ENCODE measurements around the gene TPSAB1. TPM values are rescaled to one million over a fixed set of nuclear protein-coding genes. Genes with fewer than 3 reads are reported as not detected.
"Not testable (repeated sequence)": the region's sequence is repeated elsewhere in the genome, so short reads cannot be mapped to it uniquely, and the experiment has no call there.

TPSAB1 gene
- total and polyA plus RNA-seq, 2 donors (not counting 3 experiments of a cell fraction or from before 2014, with no cell fraction given), result not detected

- H3K27me3 ChIP-seq (ENCODE audit: control insufficient read depth in 2 of 2, insufficient read depth in 2 of 2, low read length in 2 of 2); H3K9me3 ChIP-seq (replicated peaks; ENCODE audit: control insufficient read depth, insufficient read depth, low read length); DNase-seq (ENCODE audit: low read depth, low spot score); H3K27ac ChIP-seq (ENCODE audit: insufficient read depth, low read depth, low read length); H3K4me3 ChIP-seq (replicated peaks in 1 of 3; ENCODE audit: insufficient read depth in 1 of 3, low read depth in 1 of 3, low read length in 3 of 3); dilution Hi-C loops (cut with MboI; ENCODE audit: extremely low pct_ligation_motif_present, low sequenced_read_pairs); H4K20me1 ChIP-seq (replicated peaks; ENCODE audit: control insufficient read depth, extremely low read depth, insufficient read depth, low read length); H3K36me3 ChIP-seq (ENCODE audit: control insufficient read depth in 2 of 2, extremely low read depth in 1 of 2, insufficient read depth in 2 of 2, low read length in 2 of 2); intact Hi-C loops (cut with micrococcal nuclease); H3K9ac ChIP-seq (replicated peaks; ENCODE audit: extremely low read depth, insufficient read depth, low read length); CTCF ChIA-PET; H3K4me2 ChIP-seq (ENCODE audit: insufficient read depth, low read length); FAIRE-seq; H3K9me1 ChIP-seq (replicated peaks; ENCODE audit: control insufficient read depth, extremely low read depth, insufficient read depth, low read length); POLR2A ChIA-PET; H3K4me1 ChIP-seq (ENCODE audit: control insufficient read depth, extremely low read depth, insufficient read depth, low read length); BruUV-seq (replicated peaks); H3K79me2 ChIP-seq (ENCODE audit: control insufficient read depth, insufficient read depth, low read length); H2AFZ ChIP-seq (ENCODE audit: low read depth, low read length): not testable (repeated sequence)
Observed at GRCh38 chr16:1229476-1229875, 11.0 kb upstream of the TPSAB1 start.

DNA sequence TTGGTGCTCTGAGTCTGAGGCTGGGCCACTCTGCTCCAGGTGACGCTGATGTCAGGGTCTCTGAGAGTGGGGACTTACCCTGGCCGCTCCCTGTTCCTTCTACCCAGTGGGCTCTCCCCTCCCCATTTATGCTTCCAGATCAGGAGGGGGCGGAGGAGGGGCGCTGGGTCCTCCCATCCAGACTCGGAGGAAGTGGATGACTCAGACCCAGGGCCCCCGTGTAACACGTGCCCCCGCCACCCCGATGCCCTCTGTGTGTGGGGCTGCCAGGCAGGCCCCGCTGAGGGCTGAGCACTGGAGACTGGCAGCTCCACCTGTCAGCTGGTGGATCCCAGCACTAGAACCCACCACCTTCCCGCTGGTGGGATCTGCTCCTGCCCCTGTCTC is 10.4 kb upstream of the TPSAB1 start, which contains the start of gene TPSB2:
TPSB2 (minus strand) TSS at position 101 of the 387 bp plus-strand sequence. CDS start 233 bp downstream, outside the sequence.
- H3K4me2 ChIP-seq (ENCODE audit: insufficient read depth, low read length); DNase-seq (ENCODE audit: low read depth, low spot score); dilution Hi-C loops (cut with MboI; ENCODE audit: extremely low pct_ligation_motif_present, low sequenced_read_pairs); POLR2A ChIA-PET; H3K4me1 ChIP-seq (ENCODE audit: control insufficient read depth, extremely low read depth, insufficient read depth, low read length); H3K9me1 ChIP-seq (replicated peaks; ENCODE audit: control insufficient read depth, extremely low read depth, insufficient read depth, low read length); H4K20me1 ChIP-seq (replicated peaks; ENCODE audit: control insufficient read depth, extremely low read depth, insufficient read depth, low read length); H3K27me3 ChIP-seq (ENCODE audit: control insufficient read depth in 2 of 2, insufficient read depth in 2 of 2, low read length in 2 of 2); BruUV-seq (replicated peaks); H3K9me3 ChIP-seq (replicated peaks; ENCODE audit: control insufficient read depth, insufficient read depth, low read length); H3K9ac ChIP-seq (replicated peaks; ENCODE audit: extremely low read depth, insufficient read depth, low read length); H3K27ac ChIP-seq (ENCODE audit: insufficient read depth, low read depth, low read length); H3K36me3 ChIP-seq (ENCODE audit: control insufficient read depth in 2 of 2, extremely low read depth in 1 of 2, insufficient read depth in 2 of 2, low read length in 2 of 2); intact Hi-C loops (cut with micrococcal nuclease); H3K79me2 ChIP-seq (ENCODE audit: control insufficient read depth, insufficient read depth, low read length); FAIRE-seq; H3K4me3 ChIP-seq (replicated peaks in 1 of 3; ENCODE audit: insufficient read depth in 1 of 3, low read depth in 1 of 3, low read length in 3 of 3); CTCF ChIA-PET; H2AFZ ChIP-seq (ENCODE audit: low read depth, low read length): not testable (repeated sequence)

- H3K4me2 ChIP-seq (ENCODE audit: insufficient read depth, low read length); H3K9ac ChIP-seq (replicated peaks; ENCODE audit: extremely low read depth, insufficient read depth, low read length); H3K79me2 ChIP-seq (ENCODE audit: control insufficient read depth, insufficient read depth, low read length); H3K4me3 ChIP-seq (replicated peaks in 1 of 3; ENCODE audit: insufficient read depth in 1 of 3, low read depth in 1 of 3, low read length in 3 of 3); intact Hi-C loops (cut with micrococcal nuclease); H3K4me1 ChIP-seq (ENCODE audit: control insufficient read depth, extremely low read depth, insufficient read depth, low read length); H2AFZ ChIP-seq (ENCODE audit: low read depth, low read length); H4K20me1 ChIP-seq (replicated peaks; ENCODE audit: control insufficient read depth, extremely low read depth, insufficient read depth, low read length); POLR2A ChIA-PET; H3K9me1 ChIP-seq (replicated peaks; ENCODE audit: control insufficient read depth, extremely low read depth, insufficient read depth, low read length); CTCF ChIA-PET; H3K9me3 ChIP-seq (replicated peaks; ENCODE audit: control insufficient read depth, insufficient read depth, low read length); H3K27me3 ChIP-seq (ENCODE audit: control insufficient read depth in 2 of 2, insufficient read depth in 2 of 2, low read length in 2 of 2); H3K36me3 ChIP-seq (ENCODE audit: control insufficient read depth in 2 of 2, extremely low read depth in 1 of 2, insufficient read depth in 2 of 2, low read length in 2 of 2); DNase-seq (ENCODE audit: low read depth, low spot score); dilution Hi-C loops (cut with MboI; ENCODE audit: extremely low pct_ligation_motif_present, low sequenced_read_pairs); FAIRE-seq; H3K27ac ChIP-seq (ENCODE audit: insufficient read depth, low read depth, low read length); BruUV-seq (replicated peaks): not testable (repeated sequence)
Observed at GRCh38 chr16:1230471-1231212, 9.9 kb upstream of the TPSAB1 start.

GRCh38 chr16:1231301-1231700 is 9.2 kb upstream of the TPSAB1 start:
- POLR2A ChIA-PET; BruUV-seq (replicated peaks); CTCF ChIA-PET: not testable (repeated sequence)

More at GRCh38 chr16:1231301-1231700, 9.2 kb upstream of the TPSAB1 start:
- FAIRE-seq; H3K9ac ChIP-seq (replicated peaks; ENCODE audit: extremely low read depth, insufficient read depth, low read length); intact Hi-C loops (cut with micrococcal nuclease); H3K79me2 ChIP-seq (ENCODE audit: control insufficient read depth, insufficient read depth, low read length); H3K9me3 ChIP-seq (replicated peaks; ENCODE audit: control insufficient read depth, insufficient read depth, low read length); H3K27me3 ChIP-seq (ENCODE audit: control insufficient read depth in 2 of 2, insufficient read depth in 2 of 2, low read length in 2 of 2); DNase-seq (ENCODE audit: low read depth, low spot score); H3K9me1 ChIP-seq (replicated peaks; ENCODE audit: control insufficient read depth, extremely low read depth, insufficient read depth, low read length); H3K4me1 ChIP-seq (ENCODE audit: control insufficient read depth, extremely low read depth, insufficient read depth, low read length); H2AFZ ChIP-seq (ENCODE audit: low read depth, low read length); H3K36me3 ChIP-seq (ENCODE audit: control insufficient read depth in 2 of 2, extremely low read depth in 1 of 2, insufficient read depth in 2 of 2, low read length in 2 of 2); H4K20me1 ChIP-seq (replicated peaks; ENCODE audit: control insufficient read depth, extremely low read depth, insufficient read depth, low read length); dilution Hi-C loops (cut with MboI; ENCODE audit: extremely low pct_ligation_motif_present, low sequenced_read_pairs); H3K4me3 ChIP-seq (replicated peaks in 1 of 3; ENCODE audit: insufficient read depth in 1 of 3, low read depth in 1 of 3, low read length in 3 of 3); H3K4me2 ChIP-seq (ENCODE audit: insufficient read depth, low read length); H3K27ac ChIP-seq (ENCODE audit: insufficient read depth, low read depth, low read length): not testable (repeated sequence)
